ENCODE results near the gene TNP2.

The TNP2 gene

DNA sequence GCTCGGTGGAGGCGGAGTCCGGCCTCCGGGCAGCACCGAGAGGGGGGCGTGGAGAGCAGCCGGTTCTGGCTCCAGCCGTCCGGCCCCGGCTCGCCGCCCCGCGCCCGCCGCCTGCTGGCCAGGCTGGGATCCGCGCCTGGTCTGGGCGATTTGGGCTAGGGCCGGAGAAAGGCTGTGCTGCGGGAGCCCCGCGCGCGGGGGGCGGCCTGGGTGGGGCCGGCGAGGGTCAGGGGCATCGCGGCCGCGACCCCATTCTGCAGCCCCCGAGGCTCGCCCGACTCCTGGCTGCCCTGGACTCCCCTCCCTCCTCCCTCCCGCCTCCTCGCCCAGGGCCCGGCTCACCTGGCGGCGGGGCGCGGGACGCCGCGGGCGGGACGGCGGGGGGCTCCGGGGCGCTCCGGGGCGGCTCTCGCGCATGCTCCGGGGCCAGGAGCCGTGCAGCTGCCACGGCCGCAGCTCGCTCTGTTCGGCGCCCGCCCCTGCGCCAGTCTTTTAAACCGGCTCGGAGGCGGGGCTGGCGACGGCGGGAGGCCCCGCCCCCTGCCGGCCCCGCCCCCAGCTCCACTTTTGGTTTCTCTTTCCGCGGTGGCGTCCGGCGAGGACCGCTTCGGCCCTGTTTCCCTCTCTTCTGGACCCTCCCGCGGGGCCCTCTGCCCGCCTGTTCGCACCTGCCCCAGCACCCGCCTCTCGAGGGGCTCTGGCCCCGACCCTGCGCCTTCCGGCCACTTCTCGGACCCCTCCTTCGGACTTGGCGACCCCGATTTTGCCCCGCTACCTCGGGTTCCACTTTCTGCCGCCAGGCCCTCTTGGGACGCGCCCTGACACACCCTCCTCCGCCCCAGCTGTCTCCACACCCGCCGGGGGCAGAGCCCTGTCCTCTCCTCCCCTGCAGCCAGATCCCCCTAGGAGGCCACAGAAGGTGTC lies 13.1 kb downstream of the TNP2 start, which contains the start of gene SOCS1:
Gene SOCS1, minus strand, starts transcription at position 468 of the 924 bp plus-strand sequence. CDS start 726 bp downstream, outside the sequence.
- peak; percentile 77 for DNase-seq (ENCODE audit: low spot score)

DNA sequence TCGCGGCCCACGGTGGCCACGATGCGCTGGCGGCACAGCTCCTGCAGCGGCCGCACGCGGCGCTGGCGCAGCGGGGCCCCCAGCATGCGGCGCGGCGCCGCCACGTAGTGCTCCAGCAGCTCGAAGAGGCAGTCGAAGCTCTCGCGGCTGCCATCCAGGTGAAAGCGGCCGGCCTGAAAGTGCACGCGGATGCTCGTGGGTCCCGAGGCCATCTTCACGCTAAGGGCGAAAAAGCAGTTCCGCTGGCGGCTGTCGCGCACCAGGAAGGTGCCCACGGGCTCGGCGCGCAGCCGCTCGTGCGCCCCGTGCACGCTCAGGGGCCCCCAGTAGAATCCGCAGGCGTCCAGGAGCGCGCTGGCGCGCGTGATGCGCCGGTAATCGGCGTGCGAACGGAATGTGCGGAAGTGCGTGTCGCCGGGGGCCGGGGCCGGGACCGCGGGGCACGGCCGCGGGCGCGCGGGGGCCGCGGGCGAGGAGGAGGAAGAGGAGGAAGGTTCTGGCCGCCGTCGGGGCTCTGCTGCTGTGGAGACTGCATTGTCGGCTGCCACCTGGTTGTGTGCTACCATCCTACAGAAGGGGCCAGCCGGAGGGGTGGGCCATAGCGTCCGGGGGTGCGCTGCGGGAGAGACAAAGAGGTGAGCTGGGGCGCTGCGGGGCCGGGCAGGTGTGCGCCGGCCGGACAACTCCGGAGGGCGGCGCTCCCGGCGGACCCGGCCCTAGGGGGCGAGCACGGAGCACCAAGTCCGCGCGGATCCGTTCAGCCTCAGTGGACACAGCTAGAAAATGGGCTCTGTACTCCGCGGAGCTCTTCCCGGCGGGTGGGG lies 14.0 kb downstream of the TNP2 start:
- DNase-seq (ENCODE audit: low spot score) = no peak

DNA sequence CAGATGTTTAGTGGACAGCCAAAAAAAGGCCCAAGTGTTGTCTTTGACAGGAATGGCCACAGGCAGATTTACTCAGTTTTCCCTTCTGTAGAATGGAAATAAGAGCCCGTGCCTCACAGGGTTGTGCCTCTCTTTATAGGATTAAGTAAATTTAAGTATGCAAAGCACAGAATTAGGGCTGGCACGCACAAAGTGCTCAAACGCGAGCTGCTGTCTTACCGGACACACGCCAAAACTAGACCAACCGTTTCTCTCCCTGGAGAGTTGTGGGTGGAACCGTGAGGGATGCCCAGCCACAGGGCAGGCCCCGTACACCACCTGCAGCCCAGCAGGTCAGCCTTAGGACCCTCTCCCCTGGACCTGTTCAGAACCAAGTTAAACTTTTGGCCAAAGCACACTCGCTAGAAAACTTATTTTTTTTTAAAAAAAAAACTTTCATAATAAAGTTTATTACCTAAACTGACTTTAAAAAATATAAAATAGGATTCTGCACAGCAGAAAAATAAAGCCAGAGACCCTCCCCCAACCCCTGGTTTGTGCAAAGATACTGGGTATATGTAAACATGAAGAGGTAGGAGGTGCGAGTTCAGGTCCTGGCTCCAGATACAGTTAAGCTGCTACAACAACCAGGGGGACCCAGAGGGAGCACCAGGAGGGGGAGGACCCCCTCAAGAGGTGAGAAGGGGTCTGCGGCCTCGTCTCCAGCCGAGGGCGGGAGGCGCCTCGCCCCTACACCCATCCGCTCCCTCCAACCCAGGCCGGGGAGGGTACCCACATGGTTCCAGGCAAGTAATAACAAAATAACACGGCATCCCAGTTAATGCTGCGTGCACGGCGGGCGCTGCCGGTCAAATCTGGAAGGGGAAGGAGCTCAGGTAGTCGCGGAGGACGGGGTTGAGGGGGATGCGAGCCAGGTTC lies 14.9 kb downstream of the TNP2 start:
- no peak for DNase-seq (ENCODE audit: low spot score)

DNA sequence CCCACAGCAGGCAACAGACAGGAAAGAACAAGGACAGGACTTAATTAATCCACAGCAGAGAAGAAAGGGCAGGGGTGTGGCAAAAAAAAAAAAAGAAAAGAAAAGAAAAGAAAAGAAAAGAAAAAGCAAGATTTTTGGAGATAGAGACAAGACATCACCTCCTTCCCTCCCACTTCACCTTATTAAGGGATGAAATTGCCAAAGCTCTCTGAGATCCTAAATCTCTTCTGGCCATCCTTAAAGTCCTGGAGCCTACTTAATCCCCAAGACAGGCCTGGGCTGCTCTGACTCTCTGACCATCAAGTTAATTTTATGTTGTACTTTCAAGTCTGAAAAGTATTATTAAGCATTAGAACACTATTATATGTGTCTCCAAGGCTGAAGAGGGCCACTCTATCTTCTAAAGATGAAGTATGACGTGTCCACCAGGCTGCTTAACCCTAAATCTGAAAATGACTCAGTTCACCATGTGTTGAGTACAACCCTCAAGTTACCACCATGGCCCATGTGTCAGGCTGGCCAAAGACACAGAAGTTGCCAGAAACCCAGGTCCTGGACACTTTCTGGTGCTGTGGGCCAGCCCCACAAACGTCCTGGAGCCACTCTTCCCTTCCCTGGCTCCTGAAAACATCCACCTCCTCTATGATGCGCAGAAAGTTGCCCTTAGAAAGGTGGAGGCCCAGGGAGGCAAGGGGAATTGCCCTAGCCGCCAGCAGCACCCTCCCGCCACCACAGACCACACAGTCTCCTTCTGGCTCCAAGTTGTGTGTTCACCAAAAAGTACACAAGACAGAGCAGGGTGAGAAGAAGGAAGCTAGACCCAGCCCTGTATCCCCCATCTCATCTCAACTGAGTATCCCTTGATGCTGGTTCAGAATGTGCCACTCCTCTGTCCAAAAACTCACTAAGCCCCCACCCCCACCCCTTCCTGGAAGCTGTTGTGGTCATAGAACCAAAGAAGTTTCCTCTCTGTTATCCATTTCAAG lies 15.8 kb downstream of the TNP2 start:
- no peak for DNase-seq (ENCODE audit: low spot score)

DNA sequence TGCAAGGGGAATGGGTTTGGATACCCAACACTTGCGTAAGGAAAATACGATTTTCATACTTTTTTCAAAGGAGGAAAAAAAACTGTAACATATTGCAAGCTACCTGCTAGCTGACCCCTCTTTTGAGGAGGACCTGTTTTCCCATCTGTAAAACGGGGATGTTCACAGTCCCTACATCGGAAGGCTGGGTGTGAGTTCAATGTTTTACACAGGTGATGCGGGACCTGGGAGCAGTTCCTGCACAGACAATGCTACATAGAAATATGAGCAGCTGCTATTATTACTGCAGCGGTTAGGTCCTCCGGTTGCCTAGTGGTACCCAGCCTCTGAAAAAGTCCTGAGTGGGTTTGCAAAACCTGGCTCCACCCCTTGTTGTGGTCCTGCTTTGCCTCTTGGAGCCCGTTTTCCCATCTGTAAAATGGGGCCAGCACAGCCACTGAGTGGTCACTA lies 16.6 kb downstream of the TNP2 start:
- DNase-seq (ENCODE audit: low spot score) = no peak

DNA sequence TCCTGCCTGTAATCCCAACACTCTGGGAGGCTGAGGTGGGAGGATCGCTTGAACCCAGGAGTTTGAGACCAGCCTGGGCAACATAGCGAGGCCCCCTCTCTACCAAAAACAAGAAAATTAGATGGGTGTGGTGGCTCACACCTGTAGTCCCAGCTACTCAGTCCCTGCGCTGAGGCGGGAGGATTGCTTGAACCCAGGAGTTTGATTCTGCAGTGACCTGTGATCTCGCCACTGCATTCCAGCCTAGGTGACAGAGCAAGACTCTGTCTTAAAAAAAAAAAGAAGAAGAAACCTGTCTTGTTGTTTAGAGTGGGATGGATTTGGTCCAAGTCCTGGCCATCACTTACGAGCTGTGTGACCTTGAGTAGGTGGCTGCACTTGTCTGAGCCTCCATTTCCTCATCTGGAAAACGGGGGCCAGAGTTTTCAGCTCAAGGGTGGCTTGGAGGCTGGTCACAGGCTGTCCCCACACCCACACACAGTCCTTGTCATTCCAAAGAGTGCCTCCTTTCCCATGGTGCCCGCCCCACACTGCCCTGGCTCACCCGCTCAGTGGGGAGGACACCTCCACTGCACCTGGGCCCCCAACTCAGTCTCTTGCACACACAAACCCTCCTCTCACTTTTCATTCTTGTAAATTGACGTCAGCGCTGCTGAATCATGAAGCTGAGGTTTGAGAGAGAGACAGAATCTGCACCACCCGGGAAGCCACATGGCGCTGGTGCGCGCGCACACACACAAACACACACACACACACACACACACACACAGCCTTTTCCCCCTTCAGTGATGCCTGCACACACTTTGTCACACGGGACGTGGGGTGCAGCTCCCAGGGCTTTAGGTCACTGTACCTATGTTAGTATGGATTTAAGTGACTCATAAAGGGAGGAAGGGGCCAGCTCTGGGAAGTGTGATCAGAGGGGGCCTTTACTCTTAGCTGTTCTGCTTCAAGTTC lies 17.3 kb downstream of the TNP2 start:
- DNase-seq (ENCODE audit: low spot score) = no peak

DNA sequence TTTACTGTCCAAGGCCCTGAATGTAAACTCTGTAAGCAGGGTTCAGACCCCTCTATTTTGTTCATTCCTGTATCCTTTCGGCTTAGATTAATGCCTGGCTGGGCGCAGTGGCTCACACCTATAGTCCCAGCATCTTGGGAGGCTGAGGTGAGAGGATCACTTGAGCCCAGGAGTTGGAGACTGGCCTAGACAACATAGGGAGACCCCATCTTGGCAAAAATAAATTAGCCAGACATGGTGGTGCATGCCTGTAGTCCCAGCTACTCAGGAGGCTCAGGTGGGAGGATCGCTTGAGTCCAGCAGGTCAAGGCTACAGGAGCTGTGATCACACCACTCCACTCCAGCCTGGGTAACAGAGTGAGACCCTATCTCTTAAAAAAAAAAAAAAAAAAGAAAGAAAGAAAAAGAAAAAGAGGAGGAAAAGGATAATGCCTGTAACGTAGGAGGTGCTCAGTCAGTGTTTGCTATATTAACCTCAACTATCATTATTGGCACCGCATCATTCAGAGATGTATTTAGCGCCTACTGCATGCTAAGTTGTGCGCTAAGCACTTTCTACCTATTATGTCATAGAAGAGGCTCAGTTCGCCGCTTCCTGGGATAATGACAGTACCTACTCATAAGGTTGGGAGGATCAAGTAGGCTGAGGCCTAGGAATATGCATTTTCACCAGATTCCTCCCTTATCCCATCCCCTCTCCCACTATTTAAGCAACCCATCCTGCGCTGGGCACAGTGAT lies 18.2 kb downstream of the TNP2 start:
- DNase-seq (ENCODE audit: low spot score) = no peak

DNA sequence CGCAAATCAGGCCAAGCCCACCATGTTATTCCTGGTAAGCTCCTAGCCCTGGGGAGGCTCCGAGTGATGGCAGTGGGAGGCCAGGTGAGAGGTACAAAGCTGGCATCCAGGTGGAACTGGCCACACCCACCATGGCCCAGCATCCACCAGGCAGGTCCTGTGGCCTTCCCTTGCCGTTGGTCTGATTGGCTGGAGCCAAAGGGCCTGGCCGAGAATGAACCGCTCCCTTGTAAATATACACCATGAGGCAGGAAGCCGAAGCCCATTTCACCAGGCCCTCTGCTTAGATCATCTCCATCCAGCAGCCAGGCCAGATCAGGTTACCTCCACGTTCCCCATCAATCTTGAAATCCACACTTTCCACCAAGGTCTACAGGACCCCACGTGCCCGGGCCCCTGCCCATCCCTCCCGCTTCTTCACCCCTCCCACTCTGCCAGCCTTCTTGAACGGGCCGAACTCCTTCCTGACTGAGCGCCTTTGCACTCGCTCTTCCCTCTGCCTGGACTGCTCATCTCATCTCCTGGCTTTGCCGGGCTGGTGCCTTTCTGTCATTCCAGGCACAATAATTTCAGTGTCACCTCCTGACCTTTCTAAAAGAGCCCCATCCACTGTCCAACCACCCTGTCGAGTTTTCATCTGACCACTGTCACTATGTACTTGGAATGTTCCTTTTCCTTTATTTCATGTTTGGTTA lies 18.9 kb downstream of the TNP2 start:
- DNase-seq (ENCODE audit: low spot score) = no peak

DNA sequence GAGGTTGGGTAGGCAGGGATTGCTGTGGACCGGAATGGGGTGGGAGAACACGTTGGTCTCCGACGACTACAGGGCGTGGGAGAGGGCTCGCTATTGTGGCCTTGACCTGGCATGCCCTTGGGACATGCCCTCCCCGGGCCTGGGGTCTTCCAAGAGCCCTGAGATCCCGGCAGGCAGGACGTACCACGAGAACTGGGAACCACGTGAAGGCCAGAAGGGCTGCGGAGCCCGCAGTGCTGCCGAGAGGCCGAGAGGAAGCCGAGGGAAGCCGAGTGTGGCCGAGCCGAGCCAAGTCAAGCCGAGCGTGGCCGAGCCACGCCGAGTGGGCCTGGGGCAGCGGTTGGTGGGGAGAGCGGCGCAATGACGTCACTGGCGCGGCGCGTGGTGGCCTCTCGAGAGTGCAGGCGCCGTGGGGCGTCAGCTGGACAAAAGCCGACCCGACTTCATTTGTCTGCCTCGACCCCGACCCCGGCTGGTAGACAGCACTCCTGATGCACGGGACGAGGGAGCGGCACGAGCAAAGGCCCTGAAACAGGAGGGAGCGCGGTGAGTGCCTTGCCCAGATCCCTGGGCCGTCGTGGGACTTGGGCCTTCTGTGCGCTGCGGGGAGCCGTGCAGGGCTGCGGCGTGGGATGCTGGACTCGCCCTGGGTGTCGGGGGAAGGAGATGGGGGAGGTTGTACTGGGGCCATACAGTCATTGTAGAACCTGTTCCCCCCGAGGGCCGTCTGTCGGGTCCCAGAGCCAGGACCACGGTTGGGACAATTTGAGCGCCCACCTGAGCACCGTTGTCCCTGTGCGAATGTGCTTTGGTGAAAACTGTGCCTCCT lies 19.7 kb downstream of the TNP2 start:
- no peak for DNase-seq (ENCODE audit: low spot score)

DNA sequence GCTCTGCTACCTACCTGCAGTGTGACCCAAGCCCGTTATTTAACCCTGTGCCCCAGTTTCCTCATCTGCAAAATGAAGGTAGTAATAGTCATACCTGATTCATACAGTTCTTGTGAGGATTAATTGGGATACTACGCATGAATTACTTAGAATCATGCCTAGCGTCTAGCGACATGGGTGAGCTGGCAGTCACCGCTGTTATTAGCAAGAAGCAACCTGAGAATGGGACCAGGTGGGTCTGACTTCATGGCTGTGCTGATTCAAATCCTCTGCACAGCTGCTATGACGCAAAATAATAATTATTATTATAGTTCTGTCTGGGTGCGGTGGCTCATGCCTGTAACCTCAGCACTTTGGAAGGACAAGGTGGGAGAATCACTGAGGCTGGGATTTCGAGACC lies 21.0 kb downstream of the TNP2 start:
- DNase-seq (ENCODE audit: low spot score) = no peak

DNA sequence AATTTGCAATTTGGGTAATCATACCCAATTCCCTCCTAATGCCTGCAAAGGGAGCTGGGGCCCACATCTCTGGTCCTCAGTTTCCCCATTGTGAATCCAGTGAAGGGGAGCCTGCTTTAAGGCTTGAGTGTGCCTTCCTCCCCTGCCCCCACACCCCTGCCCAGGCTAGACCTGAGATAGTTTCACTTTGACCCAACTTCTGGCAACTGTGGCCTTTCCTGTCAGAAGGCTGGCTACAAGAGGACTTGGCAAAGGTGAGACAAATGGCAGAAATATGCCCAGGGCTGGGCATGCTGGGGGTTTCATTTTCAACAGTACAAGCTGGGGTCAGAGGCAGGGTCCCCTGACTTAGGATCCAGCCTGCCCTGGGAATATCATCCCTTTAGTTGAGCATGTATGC lies 23.1 kb downstream of the TNP2 start:
- DNase-seq (ENCODE audit: low spot score) = no peak

DNA sequence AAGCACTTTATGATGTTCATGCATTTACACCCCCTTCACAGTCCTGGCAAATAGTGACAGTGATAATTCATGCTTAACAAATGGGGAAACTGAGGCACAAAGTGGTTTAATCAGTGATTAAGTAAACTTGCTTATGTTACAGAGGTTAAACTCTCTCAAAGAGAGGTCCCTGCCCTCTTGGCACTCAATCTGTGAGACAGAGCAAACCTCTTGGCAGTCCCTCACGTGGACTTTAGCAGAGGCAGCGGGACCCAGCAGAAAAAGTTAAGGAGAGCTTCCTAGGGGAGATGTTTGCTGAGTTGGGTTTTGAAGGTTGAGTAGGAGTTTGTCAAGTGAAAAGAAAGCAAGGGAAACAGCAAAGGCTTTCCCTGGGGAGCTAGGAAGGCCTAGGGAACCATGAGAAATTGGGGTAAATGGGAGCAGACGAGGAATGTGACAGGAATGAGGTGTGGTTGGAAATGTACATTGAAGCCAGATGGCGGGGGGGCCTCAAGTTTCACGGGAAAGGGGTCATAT lies 23.8 kb downstream of the TNP2 start:
- no peak for DNase-seq (ENCODE audit: low spot score)

DNA sequence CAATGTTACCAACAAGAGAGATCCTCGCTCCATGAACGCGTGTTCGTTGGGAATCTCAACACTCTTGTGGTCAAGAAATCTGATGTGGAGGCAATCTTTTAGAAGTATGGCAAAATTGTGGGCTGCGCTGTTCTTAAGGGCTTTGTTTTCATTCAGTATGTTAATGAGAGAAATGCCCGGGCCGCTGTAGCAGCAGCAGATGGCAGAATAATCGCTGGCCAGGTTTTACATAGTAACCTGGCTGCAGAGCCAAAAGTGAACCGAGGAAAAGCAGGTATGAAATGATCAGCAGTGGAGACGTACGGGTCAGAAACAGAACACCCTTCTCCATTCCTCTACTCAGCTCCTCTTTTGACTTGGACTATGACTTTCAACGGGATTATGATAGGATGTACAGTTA lies 26.5 kb downstream of the TNP2 start:
- DNase-seq (ENCODE audit: low spot score) = no peak

DNA sequence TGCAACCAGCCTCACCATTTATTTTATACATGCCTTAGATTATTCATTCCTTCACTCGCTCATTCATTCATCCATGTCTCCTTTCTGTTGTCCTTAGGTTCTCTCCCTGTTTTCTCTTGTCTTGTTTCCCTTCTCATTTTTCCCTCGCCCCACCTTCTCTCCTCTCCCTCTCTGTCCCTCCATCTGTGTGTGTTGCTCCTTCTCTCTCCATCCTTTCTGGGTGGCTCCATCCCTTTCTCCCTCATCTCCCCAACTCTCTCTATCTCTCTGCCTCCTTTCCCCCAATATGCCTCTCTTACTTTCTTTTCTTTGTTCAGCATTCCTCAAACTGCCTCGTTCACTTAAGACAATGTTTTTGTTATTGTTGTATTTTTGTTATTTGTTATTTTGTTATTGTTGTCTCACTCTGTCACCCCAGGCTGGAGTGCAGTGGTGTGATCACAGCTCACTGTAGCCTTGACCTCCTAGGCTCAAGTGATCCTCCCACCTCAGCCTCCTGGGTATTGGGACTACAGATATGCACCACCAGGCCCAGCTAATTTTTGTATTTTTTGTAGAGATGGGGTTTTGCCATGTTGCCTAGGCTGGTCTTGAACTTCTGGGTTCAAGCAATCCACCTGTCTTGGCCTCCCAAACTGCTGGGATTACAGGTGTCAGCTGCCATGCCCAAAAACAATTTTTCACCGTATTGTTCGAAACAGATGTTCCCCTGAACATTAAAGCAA lies 27.5 kb downstream of the TNP2 start:
- no peak for DNase-seq (ENCODE audit: low spot score)

DNA sequence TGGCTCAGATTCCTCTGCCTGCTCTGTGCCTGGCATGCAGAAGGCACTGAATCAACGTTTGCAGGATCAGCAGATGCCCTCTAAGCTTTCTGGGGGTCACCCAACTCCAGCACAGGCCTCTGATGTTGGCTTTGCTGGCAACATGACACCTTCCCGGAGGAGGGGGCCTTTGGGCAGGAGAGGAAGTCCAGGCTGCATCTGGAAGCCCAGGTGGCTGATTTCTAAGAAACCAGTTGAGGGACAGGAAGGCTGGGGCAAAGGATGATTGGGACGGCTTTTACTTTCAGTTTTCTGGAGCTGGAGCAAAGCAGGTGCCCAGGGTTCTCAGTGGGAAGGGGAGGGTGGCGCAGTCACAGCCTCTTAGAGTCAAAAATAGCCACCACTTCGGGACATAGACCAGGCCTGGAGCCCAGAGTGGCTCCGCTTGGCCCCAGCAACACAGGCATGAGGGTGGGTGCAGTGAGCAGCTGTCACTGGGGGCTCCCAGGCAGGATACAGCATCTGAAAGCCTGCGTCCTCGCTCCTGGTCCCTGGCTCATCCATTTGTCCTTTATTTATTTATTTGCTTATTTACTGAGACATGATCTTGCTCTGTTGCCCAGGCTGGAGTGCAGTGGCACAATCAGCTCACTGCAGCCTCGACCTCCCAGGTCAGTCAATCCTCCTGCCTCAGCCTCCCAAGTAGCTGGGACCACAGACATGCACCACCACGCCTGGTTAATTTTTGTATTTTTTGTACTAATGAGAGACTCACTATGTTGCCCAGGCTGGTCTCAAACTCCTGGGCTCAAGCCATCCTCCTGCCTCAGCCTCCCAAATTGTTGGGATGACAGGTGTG lies 28.3 kb downstream of the TNP2 start:
- DNase-seq (ENCODE audit: low spot score) = no peak

All from COLO829 (cell line).